NAMALWA (cell line): Measurements from ENCODE around the gene TTLL11.
"Not testable (repeated sequence)": the region's sequence is repeated elsewhere in the genome, so short reads cannot be mapped to it uniquely, and the experiment has no call there.

Source experiments
- DNase-seq: peaks from one replicate; pipeline ENCODE4 v3.0.0-alpha.2; 2015; ENCODE audit warnings: low spot score

Gene TTLL11

GRCh38 chr9:122080986-122081385 lies 12.1 kb downstream of the TTLL11 start:
- no peak for DNase-seq

- no peak for DNase-seq
Observed at GRCh38 chr9:122078557-122078956, 14.6 kb downstream of the TTLL11 start.

- no peak for DNase-seq
Observed at GRCh38 chr9:122076773-122077172, 16.3 kb downstream of the TTLL11 start.

- DNase-seq = no peak
Observed at GRCh38 chr9:122076117-122076516, 17.0 kb downstream of the TTLL11 start.

GRCh38 chr9:122075135-122076030 lies 17.7 kb downstream of the TTLL11 start:
- DNase-seq = no peak

- DNase-seq = no peak
Observed at GRCh38 chr9:122071715-122072114, 21.4 kb downstream of the TTLL11 start.

- DNase-seq = no peak
Observed at GRCh38 chr9:122070728-122071515, 22.2 kb downstream of the TTLL11 start.

GRCh38 chr9:122066680-122067079 lies 26.4 kb downstream of the TTLL11 start:
- DNase-seq = not testable (repeated sequence)

GRCh38 chr9:122065923-122066629 lies 27.0 kb downstream of the TTLL11 start:
- no peak for DNase-seq

GRCh38 chr9:122060481-122060880 lies 32.6 kb downstream of the TTLL11 start:
- no peak for DNase-seq

GRCh38 chr9:122059955-122060324 lies 33.2 kb downstream of the TTLL11 start:
- DNase-seq = no peak

GRCh38 chr9:122059214-122059954 lies 33.7 kb downstream of the TTLL11 start:
- DNase-seq = no peak

- DNase-seq = no peak
Observed at GRCh38 chr9:122058709-122059108, 34.4 kb downstream of the TTLL11 start.

GRCh38 chr9:122058051-122058450 lies 35.1 kb downstream of the TTLL11 start:
- DNase-seq = no peak

- no peak for DNase-seq
Observed at GRCh38 chr9:122057211-122057610, 35.9 kb downstream of the TTLL11 start.

GRCh38 chr9:122056484-122056883 lies 36.6 kb downstream of the TTLL11 start:
- DNase-seq = no peak

GRCh38 chr9:122055701-122056100 lies 37.4 kb downstream of the TTLL11 start:
- no peak for DNase-seq

- no peak for DNase-seq
Observed at GRCh38 chr9:122053567-122054350, 39.3 kb downstream of the TTLL11 start.

GRCh38 chr9:122053064-122053463 lies 40.0 kb downstream of the TTLL11 start:
- DNase-seq = no peak

- DNase-seq = no peak
Observed at GRCh38 chr9:122051351-122052321, 41.5 kb downstream of the TTLL11 start.
